HG03135 (cell line): ENCODE measurements around the gene SNX8.
A peak's percentile ranks its signal among the peaks of the same experiment; 100 is the strongest.
"Not testable (repeated sequence)": the region's sequence is repeated elsewhere in the genome, so short reads cannot be mapped to it uniquely, and the experiment has no call there.

Source experiments
- ATAC-seq: cut with Tn5 transposase; IDR thresholded peaks from one replicate; pipeline ENCODE4 v1.9.1; 2021; ENCODE audit warnings: mild to moderate bottlenecking, moderate library complexity; ENCODE audit not compliant: unreplicated experiment

SNX8 gene, protein sequence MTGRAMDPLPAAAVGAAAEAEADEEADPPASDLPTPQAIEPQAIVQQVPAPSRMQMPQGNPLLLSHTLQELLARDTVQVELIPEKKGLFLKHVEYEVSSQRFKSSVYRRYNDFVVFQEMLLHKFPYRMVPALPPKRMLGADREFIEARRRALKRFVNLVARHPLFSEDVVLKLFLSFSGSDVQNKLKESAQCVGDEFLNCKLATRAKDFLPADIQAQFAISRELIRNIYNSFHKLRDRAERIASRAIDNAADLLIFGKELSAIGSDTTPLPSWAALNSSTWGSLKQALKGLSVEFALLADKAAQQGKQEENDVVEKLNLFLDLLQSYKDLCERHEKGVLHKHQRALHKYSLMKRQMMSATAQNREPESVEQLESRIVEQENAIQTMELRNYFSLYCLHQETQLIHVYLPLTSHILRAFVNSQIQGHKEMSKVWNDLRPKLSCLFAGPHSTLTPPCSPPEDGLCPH

DNA sequence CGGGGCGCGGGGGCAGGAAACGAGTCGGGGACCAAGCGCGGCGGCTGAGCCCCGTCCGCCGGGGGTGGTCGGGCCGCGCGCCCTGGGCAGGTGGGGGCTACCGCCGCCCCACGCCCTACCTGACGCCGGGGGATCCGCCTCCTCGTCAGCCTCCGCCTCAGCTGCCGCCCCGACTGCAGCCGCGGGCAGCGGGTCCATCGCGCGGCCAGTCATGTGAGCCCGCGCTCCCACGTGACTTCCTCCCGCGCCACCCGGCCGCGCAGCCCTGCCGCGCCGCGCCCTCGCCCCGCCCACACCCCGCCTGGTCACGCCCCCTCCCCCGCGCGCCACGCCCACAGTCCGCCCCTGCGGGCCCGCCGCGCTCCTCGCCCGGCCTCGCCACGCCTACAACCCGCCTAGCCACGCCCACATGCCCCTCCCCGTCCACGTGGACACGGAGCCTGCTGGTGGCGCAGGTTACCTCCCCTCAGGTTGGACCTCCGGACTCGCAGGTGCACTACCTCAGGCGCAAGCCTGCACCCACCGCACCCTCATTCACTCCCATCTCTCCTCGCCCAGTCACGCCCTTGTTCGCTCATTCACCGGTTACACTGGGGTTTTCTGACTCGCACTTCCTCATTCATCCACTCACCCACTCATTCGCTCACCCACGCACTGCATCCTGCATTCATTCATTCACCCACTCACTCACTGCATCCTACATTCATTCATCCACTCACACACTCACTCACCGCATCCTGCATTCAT lies at the start of gene SNX8:
Gene SNX8, minus strand, starts transcription at position 233 of the 747 bp plus-strand sequence. Its CDS starts 20 bp downstream, at position 213.
- peak; percentile 76 for ATAC-seq

DNA sequence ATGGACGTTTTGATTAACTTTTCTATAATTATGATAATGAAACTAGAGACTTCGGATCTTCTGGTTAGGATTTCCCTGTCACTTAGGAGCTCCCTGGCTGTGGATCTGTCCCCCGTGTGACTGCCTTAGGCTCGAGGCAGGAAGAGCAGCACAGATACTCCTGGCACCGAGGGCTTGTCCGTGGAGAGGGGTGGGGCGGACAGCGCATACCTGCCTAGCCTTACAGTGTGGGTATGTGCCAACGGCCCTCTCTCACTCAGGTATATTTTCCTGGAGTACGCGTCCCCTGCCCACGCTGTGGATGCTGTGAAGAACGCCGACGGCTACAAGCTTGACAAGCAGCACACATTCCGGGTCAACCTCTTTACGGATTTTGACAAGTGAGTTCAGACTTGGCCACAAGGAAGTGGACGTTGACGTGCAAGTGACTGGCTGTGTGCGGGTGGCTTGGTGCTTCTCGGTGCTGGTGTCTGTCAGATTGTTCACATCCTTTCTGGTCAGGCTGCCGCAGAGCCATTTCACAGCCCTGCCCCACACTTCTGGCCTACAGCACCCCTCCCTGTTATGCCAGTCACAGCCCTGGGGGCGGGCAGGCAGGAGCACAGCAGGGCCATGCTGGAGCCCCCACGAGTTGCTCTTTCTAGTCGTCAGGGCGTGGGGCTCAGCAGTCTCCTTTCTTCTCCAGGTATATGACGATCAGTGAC lies 48.3 kb upstream of the SNX8 start:
- ATAC-seq: no peak

DNA sequence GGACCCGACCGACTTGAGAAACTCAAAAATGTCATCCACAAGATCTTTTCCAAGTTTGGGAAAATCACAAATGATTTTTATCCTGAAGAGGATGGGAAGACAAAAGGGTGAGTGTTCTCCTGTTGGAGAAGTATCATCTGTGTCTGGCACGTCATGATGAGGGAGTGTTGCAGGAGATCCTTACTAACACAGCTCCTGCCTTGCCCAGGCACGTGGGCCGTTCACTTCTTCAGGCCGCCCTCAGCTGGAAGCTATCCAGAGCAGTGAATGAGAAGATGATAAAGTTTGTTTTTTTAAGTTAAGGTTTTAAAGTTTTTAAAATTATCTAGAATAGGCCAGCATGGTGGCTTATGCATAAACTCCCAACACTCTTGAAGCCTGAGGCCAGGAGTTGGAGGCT lies 46.6 kb upstream of the SNX8 start:
- ATAC-seq: no peak

DNA sequence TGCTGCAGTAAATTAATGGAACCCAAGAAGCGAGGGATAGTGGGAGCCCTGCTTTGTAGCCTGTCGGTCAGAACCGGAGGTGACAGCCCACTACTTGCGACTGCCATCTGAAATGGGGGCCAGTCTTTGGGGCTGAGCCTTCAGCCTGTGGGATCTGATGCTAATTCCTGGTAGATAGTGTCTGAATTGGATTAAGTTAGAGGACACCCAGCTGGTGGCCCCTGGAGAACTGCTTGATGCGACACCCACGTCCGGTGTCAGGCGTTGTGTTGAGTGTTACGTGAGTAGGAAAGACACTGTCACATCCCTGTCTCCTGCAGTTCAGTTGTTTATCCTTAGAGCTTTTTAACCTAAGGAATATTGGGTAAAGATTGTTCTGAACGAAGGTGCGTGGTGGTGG lies 45.4 kb upstream of the SNX8 start:
- no peak for ATAC-seq

DNA sequence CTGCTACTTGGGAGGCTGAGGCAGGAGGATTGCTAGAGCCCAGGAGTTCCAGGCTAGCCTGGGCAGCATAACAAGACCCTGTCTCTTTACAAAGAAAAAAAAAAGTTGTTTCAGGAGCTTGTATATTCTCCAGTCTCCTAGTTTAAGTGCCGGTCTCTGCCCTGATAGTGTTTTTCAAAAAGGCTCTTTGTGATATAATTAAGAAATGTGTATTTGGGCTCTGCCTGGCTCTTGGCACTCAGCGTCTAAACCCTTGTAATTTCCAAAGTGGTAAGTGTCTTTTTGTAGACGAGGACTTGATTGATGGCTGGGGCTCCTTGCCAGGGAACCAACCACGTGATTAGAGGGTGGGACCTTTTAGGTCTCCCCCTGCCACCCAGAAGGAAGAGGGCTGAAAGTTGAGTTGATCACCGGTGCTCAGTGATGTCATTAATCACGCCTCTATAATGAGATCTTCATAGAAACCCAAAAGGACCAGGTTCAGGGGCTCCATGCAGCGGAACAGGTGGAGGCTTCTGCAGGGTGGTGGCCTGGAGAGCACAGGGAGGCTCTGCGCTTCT lies 44.8 kb upstream of the SNX8 start:
- no peak for ATAC-seq

DNA sequence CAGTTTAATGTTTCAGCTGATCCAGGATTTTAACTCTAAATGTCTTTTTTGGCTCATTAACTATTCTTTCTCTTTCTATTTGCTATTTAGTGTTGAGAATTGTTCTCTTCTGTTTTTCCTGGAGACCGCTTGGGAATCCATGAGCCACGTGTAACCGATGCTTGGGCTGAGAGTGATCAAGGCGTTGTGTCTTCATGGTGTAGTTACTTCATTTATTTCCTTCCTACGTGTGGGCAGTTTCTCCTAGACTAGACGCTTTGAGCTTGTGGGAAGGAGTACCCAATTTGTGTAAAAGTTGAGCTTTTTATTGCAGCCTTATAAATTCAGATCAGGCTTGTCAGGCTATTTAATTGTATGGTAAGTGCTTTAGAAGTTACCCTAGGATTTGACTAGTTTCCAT lies 43.3 kb upstream of the SNX8 start:
- ATAC-seq: no peak

DNA sequence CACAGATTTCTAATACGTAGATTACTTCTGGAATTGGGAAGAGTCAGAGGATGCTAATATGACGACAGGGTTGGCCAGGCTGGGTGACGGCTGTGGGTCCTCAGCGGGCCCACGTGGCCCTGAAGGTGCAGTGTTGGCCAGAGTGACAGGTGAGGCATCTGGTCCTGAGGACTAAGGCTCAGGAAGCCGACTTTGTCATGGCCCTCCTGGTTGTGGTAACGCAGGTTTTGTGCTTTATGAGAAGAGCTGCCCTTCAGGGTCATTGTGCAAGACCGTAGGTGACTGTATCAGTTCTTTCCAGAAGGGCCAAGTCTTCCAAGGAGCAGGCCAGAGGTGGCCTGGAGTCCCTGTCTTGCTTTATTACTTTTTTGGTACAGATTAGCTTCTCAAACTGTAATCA lies 42.9 kb upstream of the SNX8 start:
- ATAC-seq: no peak

DNA sequence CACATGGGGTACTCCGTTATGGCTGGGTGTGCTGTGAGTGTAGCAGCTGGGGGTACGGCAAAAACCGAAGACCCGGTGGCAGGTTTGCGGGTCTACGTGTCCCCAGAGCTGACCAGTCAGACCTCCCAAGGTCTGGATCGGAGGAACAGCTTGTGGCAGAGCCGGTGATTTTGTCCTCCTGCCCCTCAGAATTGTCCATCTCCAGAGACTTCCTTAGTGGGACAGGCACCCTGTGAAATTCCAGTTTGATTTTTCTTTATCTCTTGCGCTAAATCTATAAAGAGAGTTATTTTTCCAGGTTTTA lies 41.4 kb upstream of the SNX8 start:
- no peak for ATAC-seq

DNA sequence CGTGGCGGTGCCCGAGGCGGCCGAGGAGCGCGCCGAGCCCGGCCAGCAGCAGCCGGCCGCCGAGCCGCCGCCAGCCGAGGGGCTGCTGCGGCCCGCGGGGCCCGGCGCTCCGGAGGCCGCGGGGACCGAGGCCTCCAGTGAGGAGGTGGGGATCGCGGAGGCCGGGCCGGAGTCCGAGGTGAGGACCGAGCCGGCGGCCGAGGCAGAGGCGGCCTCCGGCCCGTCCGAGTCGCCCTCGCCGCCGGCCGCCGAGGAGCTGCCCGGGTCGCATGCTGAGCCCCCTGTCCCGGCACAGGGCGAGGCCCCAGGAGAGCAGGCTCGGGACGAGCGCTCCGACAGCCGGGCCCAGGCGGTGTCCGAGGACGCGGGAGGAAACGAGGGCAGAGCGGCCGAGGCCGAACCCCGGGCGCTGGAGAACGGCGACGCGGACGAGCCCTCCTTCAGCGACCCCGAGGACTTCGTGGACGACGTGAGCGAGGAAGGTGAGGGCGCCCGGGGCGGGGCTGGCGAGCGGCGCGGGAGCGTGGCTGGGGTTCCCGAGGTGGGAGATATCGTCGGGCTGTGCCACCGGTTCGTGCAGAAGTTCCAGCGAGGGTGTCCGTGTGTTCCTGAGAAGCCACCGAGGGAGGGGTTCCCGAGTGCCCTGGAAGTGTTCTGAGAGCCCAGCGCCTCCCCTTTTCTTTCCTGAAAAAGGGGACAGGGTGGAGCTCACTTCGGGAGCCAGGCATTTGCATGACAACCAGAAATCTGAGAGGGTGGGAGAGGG lies 40.9 kb upstream of the SNX8 start:
- ATAC-seq: peak; percentile 19

DNA sequence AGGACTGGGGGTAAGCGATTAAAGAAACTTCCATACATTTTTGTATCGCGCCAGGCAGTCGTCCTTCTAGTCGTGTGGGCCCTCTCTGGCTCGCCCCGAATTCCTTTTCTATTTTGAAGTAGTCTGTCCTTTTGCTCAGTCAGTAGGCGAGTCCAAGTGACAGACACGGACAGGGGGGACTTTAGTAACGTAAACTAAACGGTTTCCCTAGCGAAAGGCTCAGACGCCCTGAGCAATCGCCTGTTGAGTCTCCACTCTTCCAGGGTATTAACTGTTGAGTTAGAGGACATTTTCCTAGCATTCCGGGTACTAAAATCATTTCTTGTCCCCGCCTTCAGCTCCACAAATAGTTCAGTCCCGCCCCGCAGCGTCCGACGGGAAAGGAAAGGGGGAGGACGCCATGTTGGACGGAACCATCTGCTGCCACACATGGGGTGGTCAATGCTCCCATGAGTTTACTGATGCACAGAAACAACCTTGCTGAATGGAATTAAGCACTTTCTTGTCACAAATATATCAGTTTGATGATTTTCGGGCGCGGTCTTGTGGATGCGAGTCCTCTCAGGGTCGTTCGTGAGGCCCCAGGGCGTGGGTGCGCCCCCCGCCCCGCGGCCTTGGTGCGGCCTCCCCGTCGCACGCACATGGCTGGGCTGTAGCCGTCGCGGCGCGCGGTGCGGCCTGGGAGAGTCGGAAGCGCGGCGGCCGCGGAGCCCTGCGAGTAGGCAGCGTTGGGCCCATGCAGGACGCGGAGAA lies 40.1 kb upstream of the SNX8 start, which contains the start of gene EIF3B:
Gene EIF3B, plus strand, starts transcription at position 642 of the 753 bp plus-strand sequence. Its CDS starts 95 bp downstream, at position 737.
- ATAC-seq: peak; percentile 80

DNA sequence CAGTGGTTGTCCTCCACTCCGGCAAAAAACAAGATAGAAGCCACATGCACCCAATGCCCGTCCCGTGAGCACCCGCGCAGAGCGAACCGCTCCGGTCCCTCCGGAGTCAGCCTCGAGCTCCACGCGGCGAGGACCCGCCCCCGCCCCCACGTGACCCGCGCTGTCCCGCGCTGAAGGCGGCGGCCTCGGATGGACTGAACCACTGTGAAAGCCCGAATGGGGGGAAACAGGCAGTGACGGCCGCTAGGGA lies 39.6 kb upstream of the SNX8 start:
- peak; percentile 54 for ATAC-seq

DNA sequence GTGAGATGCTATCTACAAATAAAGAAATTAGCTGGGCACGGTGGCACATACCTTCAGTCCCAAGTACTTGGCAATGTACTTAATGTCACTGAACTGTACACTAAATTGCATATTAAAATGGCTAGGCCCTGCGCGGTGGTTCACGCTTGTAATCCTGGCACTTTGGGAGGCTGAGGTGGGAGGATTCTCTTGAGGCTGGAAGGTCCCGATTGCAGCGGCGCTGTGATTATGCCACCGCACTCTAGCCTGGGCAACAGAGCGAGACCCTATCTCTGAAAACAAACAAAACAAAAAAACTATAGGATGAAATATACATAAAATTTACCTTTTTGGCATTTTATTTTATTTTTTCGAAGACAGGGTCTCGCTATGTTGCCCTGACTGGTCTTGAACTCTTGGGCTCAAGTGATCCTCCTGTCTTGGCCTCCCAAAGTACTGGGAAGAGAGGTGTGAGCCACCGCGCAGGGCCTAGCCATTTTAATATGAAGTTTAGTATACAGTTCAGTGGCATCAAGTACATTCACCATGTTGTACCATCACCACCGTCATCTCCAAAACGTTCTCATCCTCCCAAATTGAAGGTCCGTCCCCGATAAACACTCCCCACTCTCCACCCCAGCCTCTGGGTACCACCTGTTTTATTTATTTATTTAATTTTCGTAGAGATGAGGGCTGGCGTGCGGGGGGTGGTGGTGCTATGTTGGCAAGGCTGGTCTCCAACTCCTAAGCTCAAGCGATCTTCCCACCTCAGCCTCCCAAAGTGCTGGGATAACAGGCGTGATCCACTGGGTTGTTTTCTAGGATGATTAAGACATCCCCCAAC lies 39.1 kb upstream of the SNX8 start:
- no peak for ATAC-seq

DNA sequence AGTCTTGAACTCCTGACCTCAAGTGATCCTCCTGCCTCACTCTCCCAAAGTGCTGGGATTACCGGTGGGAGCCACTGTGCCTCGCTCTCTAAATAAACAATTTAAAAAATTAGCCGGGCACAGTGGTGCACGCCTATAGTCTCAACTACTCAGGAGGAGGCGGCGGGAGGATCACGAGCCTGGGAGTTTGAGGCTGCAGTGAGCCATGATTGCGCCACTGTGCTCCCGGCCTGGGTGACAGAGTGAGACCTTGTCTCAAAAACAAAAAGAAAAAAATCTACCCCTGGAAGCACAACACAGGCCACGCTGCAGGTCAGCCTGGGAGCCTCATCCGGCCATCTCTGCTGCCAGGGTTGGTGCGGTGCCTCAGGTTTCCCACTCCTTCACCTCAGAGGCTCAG lies 36.6 kb upstream of the SNX8 start:
- ATAC-seq: no peak

DNA sequence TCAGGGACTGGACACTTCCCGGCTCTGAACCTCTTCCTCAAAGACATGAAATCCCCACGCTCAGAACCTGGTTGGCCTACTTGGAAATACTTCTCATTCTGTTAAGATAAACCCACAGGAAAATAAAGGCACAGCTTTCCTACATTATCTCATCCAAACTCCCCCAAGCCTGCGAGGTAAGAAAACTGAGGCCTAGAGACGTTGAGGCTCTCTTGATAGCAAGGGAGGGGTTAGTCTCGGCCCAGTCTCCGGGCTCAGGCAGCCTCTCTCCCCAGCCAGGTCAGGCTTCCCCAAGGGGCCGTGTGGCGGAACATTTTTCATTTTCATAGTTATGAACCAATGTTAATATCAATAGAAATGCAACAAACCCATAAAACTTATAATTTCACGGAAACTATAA lies 35.8 kb upstream of the SNX8 start:
- ATAC-seq: no peak

DNA sequence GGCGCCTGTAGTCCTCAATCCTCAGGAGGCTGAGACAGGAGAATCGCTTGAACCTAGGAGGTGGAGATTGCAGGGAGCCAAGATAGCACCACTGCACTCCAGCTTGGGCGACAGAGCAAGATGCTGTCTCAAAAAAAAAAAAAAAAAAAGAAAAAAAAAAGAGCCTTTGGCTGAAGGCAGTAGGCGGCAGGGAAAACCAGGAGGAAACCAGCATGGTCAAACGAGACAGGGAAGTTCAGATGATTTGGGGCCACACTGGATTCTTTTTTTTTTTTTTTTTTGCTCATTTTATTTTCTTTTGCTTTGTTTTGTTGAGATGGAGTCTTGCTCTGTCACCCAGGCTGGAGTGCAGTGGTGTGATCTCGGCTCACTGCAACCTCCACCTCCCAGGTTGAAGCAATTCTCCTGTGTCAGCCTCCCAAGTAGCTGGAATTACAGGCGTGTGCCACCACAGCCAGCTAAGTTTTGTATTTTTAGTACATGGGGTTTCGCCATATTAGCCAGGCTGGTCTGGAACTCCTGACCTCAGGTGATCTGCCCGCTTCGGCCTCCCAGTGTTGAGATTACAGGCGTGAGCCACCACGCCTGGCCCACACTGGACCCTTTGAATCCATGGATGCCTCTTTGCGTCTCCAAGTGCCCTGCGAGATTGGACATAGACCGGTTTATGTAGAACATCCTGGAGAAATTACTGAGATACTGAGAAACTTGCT lies 33.3 kb upstream of the SNX8 start:
- ATAC-seq: peak; percentile 19

DNA sequence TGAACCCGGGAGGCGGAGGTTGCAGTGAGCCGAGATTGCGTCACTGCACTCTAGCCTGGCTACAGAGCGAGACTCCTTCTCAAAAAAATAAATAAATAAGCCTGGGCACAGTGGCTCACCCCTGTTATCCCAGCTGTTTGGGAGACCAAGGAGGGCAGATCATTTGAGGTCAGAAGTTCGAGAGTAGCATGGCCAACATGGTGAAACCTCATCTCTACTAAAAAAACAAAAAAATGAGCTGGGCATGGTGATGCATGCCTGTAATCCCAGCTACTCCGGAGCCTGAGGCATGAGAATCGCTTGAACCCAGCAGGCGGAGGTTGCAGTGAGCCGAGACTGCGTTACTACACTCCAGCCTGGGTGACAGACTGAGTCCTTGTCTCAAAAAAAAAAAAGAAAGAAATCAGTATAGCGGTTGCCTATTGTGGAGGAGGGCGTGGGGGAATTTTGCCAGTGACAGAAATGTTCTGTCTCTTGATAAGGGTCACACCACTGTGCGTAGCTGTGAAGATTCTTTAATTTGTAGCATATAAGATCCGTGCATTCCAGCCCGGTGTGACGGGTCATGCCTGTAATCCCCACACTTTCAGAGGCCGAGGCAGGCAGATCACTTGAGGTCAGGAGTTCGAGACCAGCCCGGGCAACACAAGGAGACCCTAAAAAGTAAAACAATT lies 22.5 kb upstream of the SNX8 start:
- no peak for ATAC-seq

DNA sequence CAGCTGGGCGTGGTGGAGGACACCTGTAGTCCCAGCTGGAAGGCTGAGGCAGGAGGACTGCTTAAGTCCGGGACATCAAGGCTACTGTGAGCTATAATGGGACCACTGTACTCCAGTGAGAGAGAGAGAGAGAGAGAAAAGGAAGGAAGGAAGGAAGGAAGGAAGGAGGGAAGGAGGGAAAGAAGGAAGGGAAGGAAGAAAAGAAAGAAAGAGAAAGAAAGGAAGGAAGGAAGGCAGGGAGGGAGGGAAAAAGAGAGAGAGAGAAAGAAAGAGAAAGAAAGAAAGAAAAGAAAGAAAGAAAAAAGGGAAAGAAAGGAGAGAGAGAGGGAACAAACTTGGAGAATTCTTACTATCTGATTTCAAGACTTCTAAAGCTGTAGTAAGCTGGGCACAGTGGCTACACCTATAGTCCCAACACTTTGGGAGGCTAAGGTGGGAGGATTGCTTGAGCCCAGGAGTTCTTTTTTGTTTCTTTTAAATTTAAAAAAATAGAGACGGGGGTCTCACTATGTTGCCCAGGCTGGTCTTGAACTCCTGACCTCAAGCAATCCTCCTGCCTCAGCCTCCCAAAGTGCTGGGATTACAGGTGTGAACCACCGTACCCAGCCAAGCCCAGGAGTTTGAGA lies 18.5 kb upstream of the SNX8 start:
- ATAC-seq: not testable (repeated sequence)

DNA sequence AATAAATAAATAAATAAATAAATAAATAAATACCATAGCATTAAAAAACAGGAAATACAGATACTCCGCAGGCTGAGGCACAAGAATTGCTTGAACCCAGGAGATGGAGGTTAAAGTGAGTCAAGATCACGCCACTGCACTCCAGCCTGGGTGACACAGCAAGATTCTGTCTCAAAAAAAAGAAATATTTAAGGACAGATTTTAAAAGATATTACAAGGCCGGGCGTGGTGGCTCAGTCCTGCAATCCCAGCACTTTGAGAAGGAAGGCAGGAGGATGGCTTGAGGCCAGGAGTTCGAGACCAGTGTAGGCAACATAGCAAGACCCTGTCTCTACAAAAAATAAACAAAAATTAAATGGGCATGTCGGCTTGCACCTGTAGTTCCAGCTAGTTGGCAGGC lies 17.5 kb upstream of the SNX8 start:
- no peak for ATAC-seq
